C4-2B (cell line): ENCODE data around the gene CYP46A1.

ENCODE experiments used
- CTCF ChIP-seq: fragments of 450-650 bp; conservative IDR thresholded peaks from 2 replicates; pipeline ENCODE4 v1.5.1; 2017; ENCODE audit warnings: mild to moderate bottlenecking
- ZFX ChIP-seq: fragments of 450-650 bp; IDR thresholded peaks from 2 replicates; pipeline ENCODE4 v1.6.1; 2017

- TF ChIP-seq CTCF (no peak), ZFX (no peak)
These were observed 67.7 kb downstream of the CYP46A1 start for GRCh38 chr14:99751539-99752485.
